ENCODE results near the gene C16orf89. TPM values are rescaled to one million over a fixed set of nuclear protein-coding genes. Genes with fewer than 3 reads are reported as not detected.

The C16orf89 gene
- total RNA-seq, 2 donors from 2014 or later: 2.6 to 17.1 TPM

GRCh38 chr16:5058476-5058875 lies 7.3 kb downstream of the C16orf89 start:
- no peak overlapping the region for H3K4me3 ChIP-seq
- no peak for DNase-seq
- no peak for TF ChIP-seq CTCF (IDR thresholded peaks at IDR 0.05)
- no peak for TF ChIP-seq POLR2A (IDR thresholded peaks at IDR 0.05)
- WGBS, 2 donors: 67 to 69% methylated on average over 6 to 7 of the region's 7 CpGs
- no peaks in the 10 kb centered on the region for H3K36me3 ChIP-seq (replicated peaks in 1 of 2; ENCODE audit: insufficient read depth in 1 of 2, low read depth in 2 of 2)
- no peaks in the 10 kb centered on the region for H3K4me1 ChIP-seq
- ATAC-seq: no peak
- no peak overlapping the region for H3K27ac ChIP-seq
- no peaks in the 10 kb centered on the region for H3K27me3 ChIP-seq
- no peaks in the 10 kb centered on the region for H3K9me3 ChIP-seq
- intact Hi-C loops (cut with DNase I): no loop called here

- Histone ChIP-seq H3K36me3 (replicated peaks in 1 of 2; ENCODE audit: insufficient read depth in 1 of 2, low read depth in 2 of 2) (no peaks in the 10 kb centered on the region), H3K4me1 (no peaks in the 10 kb centered on the region), H3K27me3 (no peaks in the 10 kb centered on the region), H3K27ac (no peak overlapping the region), H3K9me3 (no peaks in the 10 kb centered on the region), H3K4me3 (no peak overlapping the region)
- intact Hi-C loops (cut with DNase I): no loop called here
- TF ChIP-seq CTCF (IDR thresholded peaks at IDR 0.05) (peak in 3 of 7 experiments; percentile 17 to 29 (median 21)), POLR2A (IDR thresholded peaks at IDR 0.05) (no peak)
- 15 to 18% methylated on average over 10 to 11 of the region's 11 CpGs for WGBS, 2 donors
- no peak for ATAC-seq
- DNase-seq: no peak
These were observed 9.4 kb downstream of the C16orf89 start for GRCh38 chr16:5056352-5056751.

- Histone ChIP-seq H3K36me3 (replicated peaks in 1 of 2; ENCODE audit: insufficient read depth in 1 of 2, low read depth in 2 of 2) (no peaks in the 10 kb centered on the region), H3K4me1 (no peaks in the 10 kb centered on the region), H3K27ac (no peak overlapping the region), H3K27me3 (no peaks in the 10 kb centered on the region), H3K4me3 (no peak overlapping the region), H3K9me3 (no peaks in the 10 kb centered on the region)
- ATAC-seq (no peak), DNase-seq (no peak)
- TF ChIP-seq CTCF (IDR thresholded peaks at IDR 0.05) (no peak), POLR2A (IDR thresholded peaks at IDR 0.05) (no peak)
- intact Hi-C loops (cut with DNase I): no loop called here
- WGBS, 2 donors: 86 to 87% methylated on average over 14 of the region's 16 CpGs
These were observed 10.6 kb downstream of the C16orf89 start for GRCh38 chr16:5054876-5055865.

GRCh38 chr16:5046914-5047313 lies 18.8 kb downstream of the C16orf89 start:
- Histone ChIP-seq H3K4me3 (no peak overlapping the region), H3K27me3 (no peaks in the 10 kb centered on the region), H3K9me3 (no peaks in the 10 kb centered on the region), H3K4me1 (no peaks in the 10 kb centered on the region), H3K27ac (no peak overlapping the region), H3K36me3 (replicated peaks in 1 of 2; ENCODE audit: insufficient read depth in 1 of 2, low read depth in 2 of 2) (no peaks in the 10 kb centered on the region)
- 88 to 89% methylated on average over 2 of the region's 2 CpGs for WGBS, 2 donors
- no peak for DNase-seq
- ATAC-seq: no peak
- intact Hi-C loops (cut with DNase I): no loop called here
- no peak for TF ChIP-seq POLR2A (IDR thresholded peaks at IDR 0.05)
- no peak for TF ChIP-seq CTCF (IDR thresholded peaks at IDR 0.05)

All from body of pancreas (tissue), 4 donors.